Endothelial cell of umbilical vein (primary cell): ENCODE results near the gene TAS1R3. TPM values are rescaled to one million over a fixed set of nuclear protein-coding genes. Genes with fewer than 3 reads are reported as not detected.

Experiments
- BruUV-seq: library from RNA; stranded (reverse); fragments of 400-500 nt; replicated peaks from 2 replicates; lab custom pipeline; 2021; lab: Mats Ljungman, UMichigan
- CTCF ChIA-PET: fragments of 300-600, 350-600 bp; sonication (Branson Sonifier 250); formaldehyde crosslinking; loops from one replicate; lab custom pipeline; 2021; ENCODE audit warnings: antibody characterized with exemption, inconsistent platforms; lab: Charles Lee
- POLR2A ChIA-PET: fragments of 300-600, 350-600 bp; sonication (Branson Sonifier 250); formaldehyde crosslinking; loops from one replicate; lab custom pipeline; 2021; ENCODE audit warnings: antibody characterized with exemption, inconsistent platforms; lab: Charles Lee
- DNase-seq: peaks from one replicate; pipeline ENCODE4 v3.0.0-alpha.2; 2011; ENCODE audit warnings: low read depth, low spot score
- FAIRE-seq: peaks from 2 replicates; lab custom pipeline; 2011; peaks lifted over from hg19 to GRCh38; lab: Jason Lieb, UNC
- H2AFZ ChIP-seq: 2 replicates; pipeline ENCODE4 v1.6.0; 2012; ENCODE audit warnings: low read depth, low read length, control low read depth, inconsistent platforms
- H3K27ac ChIP-seq: 2 replicates; pipeline ENCODE4 v1.5.1; 2011; ENCODE audit warnings: low read depth, mild to moderate bottlenecking, control low read depth, low read length, moderate library complexity; ENCODE audit not compliant: insufficient read depth
- H3K27me3 ChIP-seq, 2 experiments: 2 replicates each; pipeline versions ENCODE4 v1.6.0 to v1.6.1; 2011; ENCODE audit warnings: low read length in 2 of 2, mixed read lengths in 1 of 2; ENCODE audit not compliant: control insufficient read depth in 2 of 2, insufficient read depth in 2 of 2
- H3K36me3 ChIP-seq, 2 experiments: 2 replicates in 1 of 2; 3 replicates in 1 of 2; pipeline ENCODE4 v1.5.1; 2011; ENCODE audit warnings: low read length in 2 of 2, mild to moderate bottlenecking in 1 of 2, moderate library complexity in 1 of 2; ENCODE audit not compliant: control insufficient read depth in 2 of 2, insufficient read depth in 2 of 2; ENCODE audit errors: extremely low read depth in 1 of 2
- H3K4me1 ChIP-seq: 3 replicates; pipeline ENCODE4 v1.5.1; 2011; ENCODE audit warnings: mild to moderate bottlenecking, low read length; ENCODE audit not compliant: control insufficient read depth, insufficient read depth; ENCODE audit errors: extremely low read depth
- H3K4me2 ChIP-seq: 2 replicates; pipeline ENCODE4 v1.6.1; 2011; ENCODE audit warnings: low read length, control low read depth, mixed read lengths; ENCODE audit not compliant: insufficient read depth
- H3K4me3 ChIP-seq, 3 experiments: fragments of 200-600 bp in 1 of 3; sonication (generic), shearing (Covaris generic) in 1 of 3; replicated peaks in 1 of 3; 2 replicates each; pipeline ENCODE4 v1.5.1; 2011 to 2016; ENCODE audit warnings: control low read depth in 3 of 3, low read length in 3 of 3, mild to moderate bottlenecking in 2 of 3, inconsistent platforms in 1 of 3, low read depth in 1 of 3, moderate library complexity in 1 of 3; ENCODE audit not compliant: insufficient read depth in 1 of 3
- H3K79me2 ChIP-seq: 2 replicates; pipeline ENCODE4 v1.6.0; 2012; ENCODE audit warnings: low read length, inconsistent platforms; ENCODE audit not compliant: control insufficient read depth, insufficient read depth
- H3K9ac ChIP-seq: replicated peaks from 2 replicates; pipeline ENCODE3; 2011; ENCODE audit warnings: low read length, control low read depth; ENCODE audit not compliant: insufficient read depth; ENCODE audit errors: extremely low read depth
- H3K9me1 ChIP-seq: replicated peaks from 3 replicates; pipeline ENCODE4 v1.6.0; 2011; ENCODE audit warnings: mild to moderate bottlenecking, low read length; ENCODE audit not compliant: control insufficient read depth, insufficient read depth; ENCODE audit errors: extremely low read depth
- H3K9me3 ChIP-seq: replicated peaks from 2 replicates; pipeline ENCODE4 v1.5.1; 2012; ENCODE audit warnings: low read length, inconsistent platforms; ENCODE audit not compliant: control insufficient read depth, insufficient read depth
- H4K20me1 ChIP-seq: replicated peaks from 2 replicates; pipeline ENCODE3; 2011; ENCODE audit warnings: mild to moderate bottlenecking, low read length; ENCODE audit not compliant: control insufficient read depth, insufficient read depth; ENCODE audit errors: extremely low read depth
- CTCF ChIP-seq, 2 donors: IDR thresholded peaks; 1 replicate in 1 of 2; 2 replicates in 1 of 2; pipeline ENCODE4 v1.5.1; 2011; ENCODE audit warnings: low read length in 2 of 2, mild to moderate bottlenecking in 2 of 2, moderate library complexity in 2 of 2, control low read depth in 1 of 2, inconsistent platforms in 1 of 2, low read depth in 1 of 2; ENCODE audit not compliant: insufficient read depth in 1 of 2; ENCODE audit errors: extremely low read depth in 1 of 2
- EZH2 ChIP-seq: IDR thresholded peaks from 2 replicates; pipeline ENCODE4 v1.6.1; 2012; ENCODE audit warnings: borderline replicate concordance, low read depth, mild to moderate bottlenecking, moderate library complexity, low read length, inconsistent platforms; ENCODE audit not compliant: severe bottlenecking
- FOS ChIP-seq: IDR thresholded peaks from 2 replicates; pipeline ENCODE4 v1.6.1; 2011; ENCODE audit warnings: mild to moderate bottlenecking, low read length, moderate library complexity, borderline replicate concordance; ENCODE audit not compliant: insufficient read depth
- GATA2 ChIP-seq: IDR thresholded peaks from 2 replicates; pipeline ENCODE4 v1.7.0; 2011; ENCODE audit warnings: low read depth, mild to moderate bottlenecking, moderate library complexity, mixed read lengths, low read length; ENCODE audit not compliant: insufficient read length, insufficient read depth
- JUN ChIP-seq: IDR thresholded peaks from 2 replicates; pipeline ENCODE4 v1.6.1; 2011; ENCODE audit warnings: borderline replicate concordance, low read depth; ENCODE audit not compliant: insufficient read length, insufficient read depth
- MAX ChIP-seq: IDR thresholded peaks from 2 replicates; pipeline ENCODE4 v1.6.1; 2011; ENCODE audit not compliant: insufficient read depth, insufficient read length
- MYC ChIP-seq: IDR thresholded peaks from one replicate; pipeline ENCODE4 v1.6.1; 2011; ENCODE audit warnings: mild to moderate bottlenecking, low read depth, low read length
- POLR2A ChIP-seq: IDR thresholded peaks from 2 replicates; pipeline ENCODE4 v1.6.1; 2012; ENCODE audit warnings: low read depth, mild to moderate bottlenecking, control low read depth, low read length
- POLR2AphosphoS5 ChIP-seq: IDR thresholded peaks from 2 replicates; pipeline ENCODE4 v1.6.1; 2012; ENCODE audit warnings: low read depth, mild to moderate bottlenecking, control low read depth, low read length, moderate library complexity; ENCODE audit not compliant: insufficient read depth
- dilution Hi-C: fragments of 300-500 bp; cut with MboI; formaldehyde crosslinking; loops from one replicate; pipeline ENCODE4 v1.15.0; 2019; ENCODE audit warnings: low sequenced_read_pairs; ENCODE audit not compliant: extremely low pct_ligation_motif_present
- intact Hi-C: fragments of 100-400 bp; cut with micrococcal nuclease; formaldehyde crosslinking; loops from one replicate; pipeline ENCODE4 v1.10.0; 2022
- polyA plus RNA-seq, 4 experiments: library from polyadenylated mRNA; depleted of rRNA in 3 of 4; stranded (reverse) in 3 of 4; unstranded in 1 of 4; fragments of >200 nt; gene quantifications; 2 replicates each; pipeline versions ENCODE4 v1.2.1 to v1.2.3, GENCODE V29; 2011 to 2012; ENCODE audit warnings: missing spikeins in 1 of 4
- total RNA-seq: library from RNA; stranded (reverse); gene quantifications from 2 replicates; pipeline ENCODE4 v1.2.3, GENCODE V29; 2021

The TAS1R3 gene
- total and polyA plus RNA-seq, 2 donors (not counting 3 experiments of a cell fraction or from before 2014, with no cell fraction given): 0.26 to 0.38 TPM

GRCh38 chr1:1342061-1342562 is 11.0 kb downstream of the TAS1R3 start:
- Histone ChIP-seq H2AFZ (no peak overlapping the region), H3K27me3 (no peaks in the 10 kb centered on the region), H3K27ac (no peak overlapping the region), H3K4me2 (no peak overlapping the region), H3K9me1 (no peaks in the 10 kb centered on the region), H3K36me3 (peaks cover 0 to 17% of the 10 kb centered on the region in 2 experiments), H4K20me1 (no peaks in the 10 kb centered on the region), H3K4me1 (no peaks in the 10 kb centered on the region), H3K4me3 (no peak overlapping the region), H3K79me2 (peaks cover 17% of the 10 kb centered on the region), H3K9ac (no peak overlapping the region), H3K9me3 (no peaks in the 10 kb centered on the region)
- DNase-seq (no peak), FAIRE-seq (no peak)
- ChIA-PET POLR2A (no interaction called here), CTCF (no interaction called here)
- BruUV-seq: no TSS peak
- intact Hi-C loops: no loop called here
- dilution Hi-C loops: no loop called here
- TF ChIP-seq CTCF (IDR thresholded peaks at IDR 0.05; ENCODE audit: extremely low read depth in 1 of 2, insufficient read depth in 1 of 2, low read depth in 1 of 2, low read length in 2 of 2): no peak
- TF ChIP-seq POLR2AphosphoS5: no peak
- TF ChIP-seq GATA2: no peak
- TF ChIP-seq FOS: no peak
- no peak for TF ChIP-seq MYC
- no peak for TF ChIP-seq EZH2
- no peak for TF ChIP-seq MAX
- TF ChIP-seq JUN: no peak
- TF ChIP-seq POLR2A: no peak
